GM23248 (cell line): Measurements from ENCODE around the gene TNFAIP3. TPM values are rescaled to one million over a fixed set of nuclear protein-coding genes. Genes with fewer than 3 reads are reported as not detected.

Experiments used
- DNase-seq: peaks from one replicate; pipeline ENCODE4 v3.0.0-alpha.2; 2015
- H2AFZ ChIP-seq: fragments of 200-600 bp; sonication (generic); 2 replicates; pipeline ENCODE4 v1.6.1; 2016; ENCODE audit warnings: antibody characterized with exemption
- H3F3A ChIP-seq: fragments of 200-600 bp; sonication (generic); 2 replicates; pipeline ENCODE4 v1.6.1; 2016; ENCODE audit warnings: mild to moderate bottlenecking, antibody characterized with exemption, mixed run types; ENCODE audit not compliant: insufficient read depth
- H3K27ac ChIP-seq: fragments of 200-600 bp; sonication (generic); 2 replicates; pipeline ENCODE4 v1.5.1; 2016; ENCODE audit warnings: mild to moderate bottlenecking
- H3K27me3 ChIP-seq: fragments of 200-600 bp; sonication (generic); replicated peaks from 2 replicates; pipeline ENCODE4 v1.6.1; 2016; ENCODE audit warnings: mild to moderate bottlenecking; ENCODE audit not compliant: insufficient read depth
- H3K36me3 ChIP-seq: fragments of 200-600 bp; sonication (generic); 2 replicates; pipeline ENCODE4 v1.6.1; 2016; ENCODE audit warnings: low read depth, mild to moderate bottlenecking
- H3K4me1 ChIP-seq: fragments of 200-600 bp; sonication (generic); 2 replicates; pipeline ENCODE4 v1.6.1; 2016; ENCODE audit warnings: mild to moderate bottlenecking; ENCODE audit not compliant: insufficient read depth
- H3K4me2 ChIP-seq: fragments of 200-600 bp; sonication (generic); one replicate; pipeline ENCODE4 v1.6.1; 2016; ENCODE audit warnings: mild to moderate bottlenecking; ENCODE audit not compliant: unreplicated experiment
- H3K4me3 ChIP-seq: fragments of 200-600 bp; sonication (generic); 2 replicates; pipeline ENCODE4 v1.5.1; 2016; ENCODE audit warnings: mild to moderate bottlenecking
- H3K79me2 ChIP-seq: fragments of 200-600 bp; sonication (generic); 2 replicates; pipeline ENCODE4 v1.6.1; 2016; ENCODE audit warnings: mild to moderate bottlenecking; ENCODE audit not compliant: insufficient read depth
- H3K9ac ChIP-seq: fragments of 200-600 bp; sonication (generic); 2 replicates; pipeline ENCODE4 v1.6.1; 2016; ENCODE audit warnings: mild to moderate bottlenecking
- H3K9me2 ChIP-seq: fragments of 200-600 bp; sonication (generic); 2 replicates; pipeline ENCODE4 v1.6.1; 2016; ENCODE audit warnings: mixed run types, mild to moderate bottlenecking, moderate library complexity; ENCODE audit not compliant: insufficient read depth
- H3K9me3 ChIP-seq: fragments of 200-600 bp; sonication (generic); one replicate; pipeline ENCODE4 v1.6.1; 2017; ENCODE audit warnings: low read depth
- H4K20me1 ChIP-seq: fragments of 200-600 bp; sonication (generic); 2 replicates; pipeline ENCODE4 v1.6.0; 2016; ENCODE audit not compliant: insufficient read depth
- EZH2 ChIP-seq: fragments of 200-600 bp; sonication (generic); IDR thresholded peaks from 2 replicates; pipeline ENCODE4 v1.6.1; 2018; ENCODE audit warnings: antibody characterized with exemption, mild to moderate bottlenecking; ENCODE audit not compliant: insufficient read depth, poor library complexity, severe bottlenecking
- EZH2phosphoT487 ChIP-seq: fragments of 200-600 bp; sonication (generic); IDR thresholded peaks from 2 replicates; pipeline ENCODE4 v1.6.1; 2018; ENCODE audit warnings: antibody characterized with exemption, moderate library complexity, mild to moderate bottlenecking, low read depth; ENCODE audit not compliant: insufficient read depth
- WGBS, 2 experiments: methylation state at CpG; one replicate each; pipeline ENCODE4 v1.1.6; 2015 to 2017; ENCODE audit warnings: low lambda C conversion rate in 2 of 2, low coverage in 1 of 2; ENCODE audit errors: missing lambda C conversion rate in 2 of 2; 5-methylcytosine and 5-hydroxymethylcytosine counted together
- in situ Hi-C: fragments of 300-500 bp; cut with MboI; formaldehyde crosslinking; loops from 2 replicates; pipeline ENCODE4 v1.15.0; 2020
- polyA plus RNA-seq: library from polyadenylated mRNA; unstranded; fragments of >200 nt; fragmentation: Nextera tagmentation; extraction: Ambion mirVana; gene quantifications from 2 replicates; pipeline ENCODE4 v1.2.1, GENCODE V29; 2016
- total RNA-seq: library from RNA; depleted of rRNA; stranded (reverse); fragments of >200 nt; shearing (Covaris generic); gene quantifications from 2 replicates; pipeline ENCODE4 v1.2.3, GENCODE V29; 2014

TNFAIP3 gene
- total and polyA plus RNA-seq, 2 experiments from 2014 or later = 2.7 to 6.3 TPM

- Histone ChIP-seq H3K27me3 (no peaks in the 10 kb centered on the region), H2AFZ (peak overlapping the region; percentile 43), H3K79me2 (no peaks in the 10 kb centered on the region), H3K36me3 (no peaks in the 10 kb centered on the region), H3K9me2 (no peaks in the 10 kb centered on the region), H3K27ac (peak overlapping the region; percentile 77), H4K20me1 (no peaks in the 10 kb centered on the region), H3K4me2 (peak overlapping the region; percentile 57), H3K4me1 (peaks cover 48% of the 10 kb centered on the region), H3K4me3 (peak overlapping the region; percentile 28; the same call in 1 of the 2 replicates), H3K9ac (peak overlapping the region; percentile 12; the same call in 1 of the 2 replicates), H3F3A (peaks cover 42% of the 10 kb centered on the region), H3K9me3 (no peaks in the 10 kb centered on the region)
- TF ChIP-seq EZH2phosphoT487 (no peak), EZH2 (no peak)
- in situ Hi-C loops = no loop called here
- 6 to 14% methylated on average over 4 of the region's 4 CpGs for whole genome bisulfite sequencing, 2 experiments
- DNase-seq = peak; percentile 86
These were observed 27.8 kb downstream of the TNFAIP3 start for GRCh38 chr6:137894779-137895385.

DNA sequence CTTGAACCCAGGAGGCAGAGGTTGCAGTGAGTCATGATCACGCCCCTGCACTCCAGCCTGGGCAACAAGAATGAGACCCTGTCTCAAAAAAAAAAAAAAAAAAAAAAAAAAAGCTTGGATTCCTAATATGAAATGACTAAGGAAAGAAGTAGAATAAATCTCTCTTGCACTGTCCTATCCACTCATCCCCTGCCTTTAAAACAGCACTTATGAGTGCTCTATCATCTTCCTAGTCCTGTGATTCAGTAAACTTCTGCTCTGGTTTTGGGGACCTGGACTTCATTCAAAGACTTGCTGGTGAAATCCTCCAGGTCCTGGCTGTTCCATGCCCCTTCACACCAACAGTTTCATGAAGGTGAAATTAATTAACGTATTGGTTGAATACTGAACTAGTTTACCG lies 29.6 kb downstream of the TNFAIP3 start:
- no peak for TF ChIP-seq EZH2
- no peak for TF ChIP-seq EZH2phosphoT487
- peaks cover 42% of the 10 kb centered on the region for H3F3A ChIP-seq
- no peak overlapping the region for H3K27ac ChIP-seq
- peaks cover 46% of the 10 kb centered on the region for H3K4me1 ChIP-seq
- no peak overlapping the region for H3K4me3 ChIP-seq
- DNase-seq = no peak
- no peaks in the 10 kb centered on the region for H3K79me2 ChIP-seq
- H2AFZ ChIP-seq = no peak overlapping the region
- no peaks in the 10 kb centered on the region for H3K36me3 ChIP-seq
- WGBS, 2 experiments = 60 to 74% methylated on average over 2 to 3 of the region's 3 CpGs
- H4K20me1 ChIP-seq = no peaks in the 10 kb centered on the region
- H3K27me3 ChIP-seq = no peaks in the 10 kb centered on the region
- no peak overlapping the region for H3K9ac ChIP-seq
- no peak overlapping the region for H3K4me2 ChIP-seq
- H3K9me3 ChIP-seq = no peaks in the 10 kb centered on the region
- no peaks in the 10 kb centered on the region for H3K9me2 ChIP-seq
- in situ Hi-C loops = no loop called here

GRCh38 chr6:137900815-137901214 lies 33.8 kb downstream of the TNFAIP3 start:
- Histone ChIP-seq H3K79me2 (no peaks in the 10 kb centered on the region), H3K4me3 (no peak overlapping the region), H2AFZ (no peak overlapping the region), H3K36me3 (no peaks in the 10 kb centered on the region), H3K9me2 (no peaks in the 10 kb centered on the region), H4K20me1 (no peaks in the 10 kb centered on the region), H3K27ac (no peak overlapping the region), H3K9ac (no peak overlapping the region), H3K4me1 (peaks cover 20% of the 10 kb centered on the region), H3K27me3 (no peaks in the 10 kb centered on the region), H3F3A (peaks cover 2% of the 10 kb centered on the region; the same call in 1 of the 2 replicates), H3K9me3 (no peaks in the 10 kb centered on the region), H3K4me2 (no peak overlapping the region)
- TF ChIP-seq EZH2phosphoT487 = no peak
- no peak for TF ChIP-seq EZH2
- no peak for DNase-seq
- in situ Hi-C loops = no loop called here
- 87 to 88% methylated on average over 2 of the region's 2 CpGs for WGBS, 2 experiments

GRCh38 chr6:137901454-137901853 lies 34.4 kb downstream of the TNFAIP3 start:
- WGBS, 2 experiments = 91 to 100% methylated on average over 1 of the region's 1 CpG
- H3K9ac ChIP-seq = no peak overlapping the region
- DNase-seq = no peak

More at GRCh38 chr6:137901454-137901853, 34.4 kb downstream of the TNFAIP3 start:
- Histone ChIP-seq H2AFZ (no peak overlapping the region), H3F3A (no peaks in the 10 kb centered on the region), H3K4me1 (peaks cover 14% of the 10 kb centered on the region), H3K79me2 (no peaks in the 10 kb centered on the region), H3K27ac (no peak overlapping the region), H4K20me1 (no peaks in the 10 kb centered on the region), H3K9me3 (no peaks in the 10 kb centered on the region), H3K4me3 (no peak overlapping the region), H3K4me2 (no peak overlapping the region), H3K9me2 (no peaks in the 10 kb centered on the region), H3K27me3 (no peaks in the 10 kb centered on the region), H3K36me3 (no peaks in the 10 kb centered on the region)
- in situ Hi-C loops = no loop called here
- TF ChIP-seq EZH2phosphoT487 (no peak), EZH2 (no peak)
